IPS-11a (cell line): ENCODE results near the gene S100A3.
"Not testable (repeated sequence)": the region's sequence is repeated elsewhere in the genome, so short reads cannot be mapped to it uniquely, and the experiment has no call there.

Experiments used
- H3K4me3 ChIP-seq: one replicate; pipeline ENCODE4 v1.5.1; 2013; ENCODE audit warnings: low read depth, low read length, control low read depth

The S100A3 gene

GRCh38 chr1:153570874-153571273 is 21.8 kb upstream of the S100A3 start:
- no peak overlapping the region for H3K4me3 ChIP-seq

GRCh38 chr1:153569465-153569864 is 20.4 kb upstream of the S100A3 start:
- H3K4me3 ChIP-seq: no peak overlapping the region

- no peak overlapping the region for H3K4me3 ChIP-seq
Observed at GRCh38 chr1:153568367-153569099, 19.5 kb upstream of the S100A3 start.

GRCh38 chr1:153567621-153568366 is 18.7 kb upstream of the S100A3 start:
- H3K4me3 ChIP-seq: no peak overlapping the region

GRCh38 chr1:153566414-153567371 is 17.6 kb upstream of the S100A3 start:
- no peak overlapping the region for H3K4me3 ChIP-seq

- H3K4me3 ChIP-seq: no peak within 1 kb of the TSS
Observed at GRCh38 chr1:153565529-153566374, 16.7 kb upstream of the S100A3 start, which contains the start of gene S100A2. Gene S100A2, minus strand, starts transcription at chr1:153565844. Its CDS starts 1,967 bp downstream, at chr1:153563877.

GRCh38 chr1:153563991-153564390 is 14.9 kb upstream of the S100A3 start:
- H3K4me3 ChIP-seq: no peak overlapping the region

GRCh38 chr1:153563483-153563901 is 14.4 kb upstream of the S100A3 start:
- no peak overlapping the region for H3K4me3 ChIP-seq

- H3K4me3 ChIP-seq: not testable (repeated sequence)
Observed at GRCh38 chr1:153562021-153562420, 13.0 kb upstream of the S100A3 start.

- H3K4me3 ChIP-seq: no peak overlapping the region
Observed at GRCh38 chr1:153561466-153561985, 12.5 kb upstream of the S100A3 start.

- no peak overlapping the region for H3K4me3 ChIP-seq
Observed at GRCh38 chr1:153560771-153561465, 11.9 kb upstream of the S100A3 start.

- H3K4me3 ChIP-seq: no peak overlapping the region
Observed at GRCh38 chr1:153560241-153560640, 11.2 kb upstream of the S100A3 start.

GRCh38 chr1:153557877-153558276 is 8.8 kb upstream of the S100A3 start:
- H3K4me3 ChIP-seq: no peak overlapping the region

- no peak overlapping the region for H3K4me3 ChIP-seq
Observed at GRCh38 chr1:153556348-153556747, 7.3 kb upstream of the S100A3 start.

- H3K4me3 ChIP-seq: no peak overlapping the region
Observed at GRCh38 chr1:153553830-153554541, 4.9 kb upstream of the S100A3 start.

GRCh38 chr1:153553096-153553495 is 4.0 kb upstream of the S100A3 start:
- no peak overlapping the region for H3K4me3 ChIP-seq

GRCh38 chr1:153552335-153552734 is 3.3 kb upstream of the S100A3 start:
- no peak overlapping the region for H3K4me3 ChIP-seq

GRCh38 chr1:153550827-153551500 is 1.9 kb upstream of the S100A3 start:
- no peak overlapping the region for H3K4me3 ChIP-seq
